IPS-NIHi11 (cell line): ENCODE data around the gene MOB3B.
"Not testable (repeated sequence)": the region's sequence is repeated elsewhere in the genome, so short reads cannot be mapped to it uniquely, and the experiment has no call there.

ENCODE experiments used
- DNase-seq: peaks from one replicate; pipeline ENCODE4 v3.0.0; 2012; ENCODE audit warnings: mixed read lengths, low spot score

MOB3B gene

GRCh38 chr9:27475057-27475595 is 54.5 kb downstream of the MOB3B start:
- DNase-seq: no peak

- no peak for DNase-seq
Measured at GRCh38 chr9:27474305-27474704, 55.3 kb downstream of the MOB3B start.

- no peak for DNase-seq
Measured at GRCh38 chr9:27473111-27473529, 56.5 kb downstream of the MOB3B start.

GRCh38 chr9:27472195-27472594 is 57.4 kb downstream of the MOB3B start:
- DNase-seq: no peak

GRCh38 chr9:27471789-27472188 is 57.8 kb downstream of the MOB3B start:
- DNase-seq: no peak

- DNase-seq: no peak
Measured at GRCh38 chr9:27471366-27471765, 58.2 kb downstream of the MOB3B start.

GRCh38 chr9:27470291-27470856 is 59.2 kb downstream of the MOB3B start:
- no peak for DNase-seq

- DNase-seq: no peak
Measured at GRCh38 chr9:27469550-27469949, 60.1 kb downstream of the MOB3B start.

- no peak for DNase-seq
Measured at GRCh38 chr9:27468462-27469110, 61.0 kb downstream of the MOB3B start.

- no peak for DNase-seq
Measured at GRCh38 chr9:27468000-27468399, 61.6 kb downstream of the MOB3B start.

- DNase-seq: no peak
Measured at GRCh38 chr9:27467486-27467885, 62.1 kb downstream of the MOB3B start.

- DNase-seq: not testable (repeated sequence)
Measured at GRCh38 chr9:27466516-27466915, 63.1 kb downstream of the MOB3B start.

GRCh38 chr9:27464950-27465349 is 64.7 kb downstream of the MOB3B start:
- not testable (repeated sequence) for DNase-seq

GRCh38 chr9:27462846-27463245 is 66.8 kb downstream of the MOB3B start:
- no peak for DNase-seq

- no peak for DNase-seq
Measured at GRCh38 chr9:27462434-27462833, 67.2 kb downstream of the MOB3B start.

- no peak for DNase-seq
Measured at GRCh38 chr9:27460226-27461023, 69.2 kb downstream of the MOB3B start.

- DNase-seq: peak; percentile 73
Measured at GRCh38 chr9:27457445-27457844, 72.2 kb downstream of the MOB3B start.

GRCh38 chr9:27453860-27454553 is 75.6 kb downstream of the MOB3B start:
- DNase-seq: no peak

- no peak for DNase-seq
Measured at GRCh38 chr9:27451207-27451797, 78.3 kb downstream of the MOB3B start.

GRCh38 chr9:27450752-27451151 is 78.9 kb downstream of the MOB3B start:
- DNase-seq: no peak

- not testable (repeated sequence) for DNase-seq
Measured at GRCh38 chr9:27448356-27448755, 81.3 kb downstream of the MOB3B start.
